Parathyroid adenoma (tissue), 2 donors: ENCODE results near the gene TYW1.
"Not testable (repeated sequence)": the region's sequence is repeated elsewhere in the genome, so short reads cannot be mapped to it uniquely, and the experiment has no call there.

Source experiments
- H2AFZ ChIP-seq: fragments of 300-600 bp; sonication (generic); one replicate; pipeline ENCODE4 v1.7.0; 2017; ENCODE audit warnings: antibody characterized with exemption, mild to moderate bottlenecking
- H3K27ac ChIP-seq: fragments of 300-600 bp; sonication (generic); one replicate; pipeline ENCODE4 v1.7.0; 2017
- H3K27me3 ChIP-seq: fragments of 300-600 bp; sonication (generic); one replicate; pipeline ENCODE4 v1.7.0; 2017; ENCODE audit warnings: low read length; ENCODE audit not compliant: control insufficient read depth, insufficient read depth
- H3K36me3 ChIP-seq: fragments of 300-600 bp; sonication (generic); one replicate; pipeline ENCODE4 v1.7.0; 2017; ENCODE audit warnings: low read length; ENCODE audit not compliant: control insufficient read depth, insufficient read depth
- H3K4me1 ChIP-seq: fragments of 300-600 bp; sonication (generic); one replicate; pipeline ENCODE4 v1.7.0; 2017; ENCODE audit warnings: control low read depth
- H3K4me2 ChIP-seq: fragments of 300-600 bp; sonication (generic); one replicate; pipeline ENCODE4 v1.7.0; 2017; ENCODE audit warnings: low read length
- H3K4me3 ChIP-seq: fragments of 300-600 bp; sonication (generic); one replicate; pipeline ENCODE4 v1.7.0; 2017; ENCODE audit warnings: low read depth, low read length
- H3K79me2 ChIP-seq: fragments of 300-600 bp; sonication (generic); one replicate; pipeline ENCODE4 v1.7.0; 2017; ENCODE audit warnings: control low read depth
- H3K9ac ChIP-seq: fragments of 300-600 bp; sonication (generic); one replicate; pipeline ENCODE4 v1.7.0; 2017; ENCODE audit warnings: mild to moderate bottlenecking
- H3K9me3 ChIP-seq: fragments of 300-600 bp; sonication (generic); one replicate; pipeline ENCODE4 v1.7.0; 2017; ENCODE audit warnings: low read length; ENCODE audit not compliant: control insufficient read depth
- TF ChIP-seq, protein P1 (sequence below): fragments of 300-600 bp; sonication (generic); IDR thresholded peaks from one replicate; pipeline ENCODE4 v1.7.0; 2017; ENCODE audit warnings: antibody characterized with exemption, mild to moderate bottlenecking
- donor health status: primary hyperparathyroidism.

The TYW1 gene

DNA sequence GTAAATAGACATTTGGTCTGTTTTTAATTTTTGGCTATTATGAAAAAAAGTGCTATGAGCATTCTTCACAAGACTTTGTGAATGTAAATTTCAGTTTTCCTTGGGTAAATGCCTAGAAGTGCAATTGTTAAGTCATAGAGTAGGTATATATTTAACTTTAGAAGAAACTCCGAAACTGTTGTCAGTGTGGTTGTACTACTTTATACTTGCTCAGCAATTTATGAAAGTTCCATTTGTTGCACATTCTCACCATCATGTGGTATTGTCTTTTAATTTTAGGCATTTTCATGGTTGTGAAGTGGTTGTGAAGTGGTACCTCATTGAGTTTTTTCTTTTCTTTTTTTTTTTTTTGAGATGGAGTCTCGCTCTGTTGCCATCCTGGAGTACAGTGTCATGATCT lies 60.0 kb downstream of the TYW1 start:
- no peaks in the 10 kb centered on the region for H3K9me3 ChIP-seq
- no peaks in the 10 kb centered on the region for H3K27me3 ChIP-seq
- no peaks in the 10 kb centered on the region for H3K4me1 ChIP-seq
- H3K9ac ChIP-seq = no peak overlapping the region
- no peak overlapping the region for H2AFZ ChIP-seq
- no peak overlapping the region for H3K4me2 ChIP-seq
- no peak overlapping the region for H3K27ac ChIP-seq
- H3K79me2 ChIP-seq = no peaks in the 10 kb centered on the region
- H3K4me3 ChIP-seq = no peak overlapping the region
- no peaks in the 10 kb centered on the region for H3K36me3 ChIP-seq
- TF ChIP-seq, protein P1, sequence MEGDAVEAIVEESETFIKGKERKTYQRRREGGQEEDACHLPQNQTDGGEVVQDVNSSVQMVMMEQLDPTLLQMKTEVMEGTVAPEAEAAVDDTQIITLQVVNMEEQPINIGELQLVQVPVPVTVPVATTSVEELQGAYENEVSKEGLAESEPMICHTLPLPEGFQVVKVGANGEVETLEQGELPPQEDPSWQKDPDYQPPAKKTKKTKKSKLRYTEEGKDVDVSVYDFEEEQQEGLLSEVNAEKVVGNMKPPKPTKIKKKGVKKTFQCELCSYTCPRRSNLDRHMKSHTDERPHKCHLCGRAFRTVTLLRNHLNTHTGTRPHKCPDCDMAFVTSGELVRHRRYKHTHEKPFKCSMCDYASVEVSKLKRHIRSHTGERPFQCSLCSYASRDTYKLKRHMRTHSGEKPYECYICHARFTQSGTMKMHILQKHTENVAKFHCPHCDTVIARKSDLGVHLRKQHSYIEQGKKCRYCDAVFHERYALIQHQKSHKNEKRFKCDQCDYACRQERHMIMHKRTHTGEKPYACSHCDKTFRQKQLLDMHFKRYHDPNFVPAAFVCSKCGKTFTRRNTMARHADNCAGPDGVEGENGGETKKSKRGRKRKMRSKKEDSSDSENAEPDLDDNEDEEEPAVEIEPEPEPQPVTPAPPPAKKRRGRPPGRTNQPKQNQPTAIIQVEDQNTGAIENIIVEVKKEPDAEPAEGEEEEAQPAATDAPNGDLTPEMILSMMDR = no peak

DNA sequence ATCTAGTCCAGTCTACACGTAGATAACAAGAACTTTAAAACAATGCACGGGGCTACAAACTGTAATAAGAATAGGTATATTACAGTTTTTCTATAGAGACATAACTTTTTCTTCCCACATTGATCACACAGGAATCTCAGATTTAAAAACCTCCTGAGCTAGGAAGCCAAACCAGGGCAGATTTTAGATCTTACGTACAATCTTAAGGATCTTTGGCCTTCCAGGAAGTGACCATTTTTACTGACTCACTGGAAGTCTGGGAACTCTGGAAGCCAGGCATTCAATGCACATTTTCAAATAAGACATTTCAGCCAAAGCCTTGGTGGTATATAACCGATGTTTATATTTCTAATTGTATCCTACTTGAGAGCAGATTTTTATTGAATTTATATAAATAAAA lies 64.7 kb downstream of the TYW1 start:
- not testable (repeated sequence) for H3K9ac ChIP-seq, H3K9me3 ChIP-seq, H3K36me3 ChIP-seq

DNA sequence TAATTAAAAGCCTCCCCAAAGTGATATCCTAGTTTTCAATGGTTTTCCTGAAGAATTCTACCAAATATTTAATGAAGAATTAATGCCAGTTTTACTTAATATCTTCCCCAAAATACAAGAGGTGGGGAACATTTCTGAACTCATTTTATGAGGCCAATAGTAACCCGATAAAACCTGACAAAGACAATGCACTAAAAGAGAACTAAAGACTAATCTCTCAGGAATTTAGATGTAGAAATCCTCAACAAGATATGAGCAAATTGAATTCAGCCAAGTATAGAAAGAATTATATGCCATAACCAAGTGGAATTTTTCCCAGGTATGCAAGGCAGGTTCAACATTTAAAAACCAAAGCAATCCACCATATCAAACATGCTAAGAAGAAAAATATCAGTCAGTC lies 66.2 kb downstream of the TYW1 start:
- H3K27me3 ChIP-seq, H3K9ac ChIP-seq, H3K9me3 ChIP-seq, H3K4me2 ChIP-seq, H3K27ac ChIP-seq, H3K4me3 ChIP-seq, H2AFZ ChIP-seq, H3K4me1 ChIP-seq, H3K36me3 ChIP-seq, H3K79me2 ChIP-seq: not testable (repeated sequence)

More for the DNA sequence above, 64.7 kb downstream of the TYW1 start:
- not testable (repeated sequence) for H3K4me2 ChIP-seq, H3K4me3 ChIP-seq, H2AFZ ChIP-seq, H3K79me2 ChIP-seq, H3K4me1 ChIP-seq, H3K27me3 ChIP-seq, H3K27ac ChIP-seq

DNA sequence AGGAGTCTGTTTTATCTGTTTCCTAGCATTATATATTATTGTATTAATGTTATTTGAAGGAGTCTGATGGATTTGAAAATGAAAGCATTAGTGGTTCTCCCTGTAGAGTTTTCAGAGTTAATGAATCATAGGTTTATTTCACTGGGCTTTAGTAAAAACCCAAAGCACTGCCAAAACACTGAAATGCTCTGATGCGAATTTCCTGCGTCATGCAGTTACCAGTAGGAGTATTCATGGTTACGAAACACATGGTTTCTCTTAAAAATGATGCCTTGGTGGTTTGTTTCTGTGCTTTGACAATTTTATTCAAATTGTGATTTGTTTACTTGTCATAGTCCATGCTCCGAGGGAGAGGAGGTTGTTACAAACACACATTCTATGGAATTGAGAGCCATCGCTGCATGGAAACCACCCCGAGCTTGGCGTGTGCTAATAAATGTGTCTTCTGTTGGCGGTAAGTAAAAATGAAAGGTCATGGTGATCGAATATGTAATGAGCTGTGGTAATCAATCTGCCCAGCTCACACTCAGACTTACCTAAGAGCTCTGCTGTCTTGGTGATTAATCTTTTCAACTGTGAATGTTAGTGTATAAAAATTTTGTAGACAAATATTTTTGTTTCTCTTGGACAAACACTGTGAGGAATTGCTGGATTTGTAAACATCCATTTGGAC lies 70.5 kb downstream of the TYW1 start:
- not testable (repeated sequence) for H3K9me3 ChIP-seq, H3K9ac ChIP-seq, H3K36me3 ChIP-seq, H3K4me1 ChIP-seq, H3K27me3 ChIP-seq, H3K79me2 ChIP-seq, H3K4me2 ChIP-seq, H3K4me3 ChIP-seq, H3K27ac ChIP-seq, H2AFZ ChIP-seq

DNA sequence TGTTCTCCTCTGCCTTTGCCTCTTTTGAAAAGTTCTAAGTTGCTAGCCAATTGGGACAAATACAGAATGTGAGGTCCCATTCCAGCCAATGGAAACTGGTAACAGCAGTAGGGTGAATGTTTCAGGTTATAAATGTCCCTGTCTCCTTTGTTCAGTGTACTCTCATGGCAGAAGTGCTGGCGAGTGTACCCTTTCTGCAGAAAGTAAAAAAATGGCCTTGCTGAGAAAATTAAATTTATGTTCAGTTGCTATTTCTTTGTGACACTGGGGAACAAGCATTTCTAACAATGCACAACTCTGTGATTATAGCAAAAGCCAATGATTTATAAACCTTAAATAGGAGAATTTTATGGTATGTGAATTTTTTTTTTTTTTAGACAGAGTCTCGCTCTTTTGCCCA lies 79.5 kb downstream of the TYW1 start:
- not testable (repeated sequence) for H3K4me2 ChIP-seq, H2AFZ ChIP-seq, H3K27ac ChIP-seq, H3K27me3 ChIP-seq, H3K79me2 ChIP-seq, H3K9me3 ChIP-seq, H3K36me3 ChIP-seq, H3K9ac ChIP-seq, H3K4me1 ChIP-seq, H3K4me3 ChIP-seq

DNA sequence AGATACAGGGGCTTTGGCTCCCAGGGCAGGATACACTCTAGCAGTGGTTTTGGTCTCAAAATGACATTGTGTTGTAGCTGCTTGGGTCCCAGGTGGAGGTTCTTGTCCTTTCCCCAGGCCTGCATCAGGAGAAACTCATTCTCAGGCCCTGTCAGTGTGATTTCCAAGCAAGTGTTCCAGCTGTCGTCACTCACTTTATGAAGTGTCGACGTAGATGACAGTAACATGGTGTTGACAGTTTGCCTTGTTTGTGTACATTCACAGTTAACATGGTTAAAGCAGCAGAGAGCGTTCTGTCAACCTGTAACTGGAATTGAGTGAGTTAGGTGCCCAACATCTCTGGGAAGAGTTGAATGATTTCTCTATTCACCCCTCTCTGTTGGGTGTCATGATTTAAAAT lies 86.2 kb downstream of the TYW1 start:
- H3K79me2 ChIP-seq, H3K4me3 ChIP-seq, H3K27ac ChIP-seq, H3K4me2 ChIP-seq, H3K9me3 ChIP-seq, H3K36me3 ChIP-seq, H3K4me1 ChIP-seq, H3K27me3 ChIP-seq, H2AFZ ChIP-seq, H3K9ac ChIP-seq: not testable (repeated sequence)

DNA sequence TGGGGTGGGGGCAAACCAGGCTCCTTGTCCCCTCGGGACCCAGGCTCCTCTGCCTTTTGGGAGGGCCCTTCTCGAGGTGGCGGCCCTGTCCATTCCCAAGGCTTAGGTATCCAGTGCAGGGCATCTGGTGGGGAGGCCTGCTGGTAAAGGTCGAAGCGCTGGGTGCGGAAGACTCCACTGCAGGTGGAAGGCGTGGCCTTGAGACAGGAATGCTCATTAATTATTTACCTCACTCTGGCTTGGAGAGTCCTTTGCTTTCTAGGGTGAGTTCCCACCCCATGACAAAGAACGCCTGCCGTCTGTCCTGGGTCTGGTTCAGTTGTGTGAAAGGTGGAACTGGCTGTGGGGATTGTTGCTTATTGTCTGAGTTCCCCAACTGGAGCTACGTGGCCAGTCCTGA lies 92.6 kb downstream of the TYW1 start:
- not testable (repeated sequence) for H3K79me2 ChIP-seq

DNA sequence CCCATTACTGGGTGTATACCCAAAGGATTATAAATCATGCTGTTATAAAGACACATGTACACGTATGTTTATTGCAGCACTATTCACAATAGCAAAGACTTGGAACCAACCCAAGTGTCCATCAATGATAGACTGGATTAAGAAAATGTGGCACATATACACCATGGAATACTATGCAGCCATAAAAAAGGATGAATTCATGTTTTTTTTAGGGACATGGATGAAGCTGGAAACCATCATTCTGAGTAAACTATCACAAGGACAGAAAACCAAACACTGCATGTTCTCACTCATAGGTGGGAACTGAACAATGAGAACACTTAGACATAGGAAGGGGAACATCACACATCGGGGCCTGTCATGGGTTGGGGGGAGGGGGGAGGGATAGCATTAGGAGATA lies 94.4 kb downstream of the TYW1 start:
- not testable (repeated sequence) for H3K9ac ChIP-seq, H3K27me3 ChIP-seq, H3K9me3 ChIP-seq, H3K4me2 ChIP-seq, H3K79me2 ChIP-seq, H3K4me1 ChIP-seq, H3K36me3 ChIP-seq, H3K27ac ChIP-seq, H3K4me3 ChIP-seq, H2AFZ ChIP-seq

More for the DNA sequence above, 92.6 kb downstream of the TYW1 start:
- H3K27me3 ChIP-seq, H3K4me1 ChIP-seq, H3K27ac ChIP-seq, H3K36me3 ChIP-seq, H3K4me2 ChIP-seq, H2AFZ ChIP-seq, H3K9me3 ChIP-seq, H3K4me3 ChIP-seq, H3K9ac ChIP-seq: not testable (repeated sequence)

DNA sequence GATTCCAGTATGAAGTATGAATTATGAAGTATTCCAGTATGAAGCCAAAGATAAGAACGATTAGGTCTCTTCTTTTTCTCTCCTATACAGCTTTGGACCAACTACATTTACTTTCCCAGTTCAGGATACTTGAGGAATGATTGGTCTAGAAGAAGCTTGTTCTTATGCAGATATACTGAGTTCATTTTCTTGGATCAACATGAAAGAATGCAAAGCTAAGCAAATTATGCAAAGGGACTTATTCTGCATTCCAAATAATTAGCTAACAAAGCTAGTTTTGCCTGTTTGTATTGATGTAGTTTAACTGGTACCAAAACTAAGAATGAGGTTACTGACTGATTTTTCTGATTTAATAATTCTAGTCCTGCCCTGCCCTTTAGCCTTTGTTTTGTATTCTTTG lies 101.4 kb downstream of the TYW1 start:
- peaks cover 12% of the 10 kb centered on the region for H3K4me1 ChIP-seq
- H3K9ac ChIP-seq, H3K27ac ChIP-seq, H3K27me3 ChIP-seq, H3K4me3 ChIP-seq, H3K9me3 ChIP-seq, H3K79me2 ChIP-seq, H2AFZ ChIP-seq, H3K4me2 ChIP-seq, H3K36me3 ChIP-seq: not testable (repeated sequence)

DNA sequence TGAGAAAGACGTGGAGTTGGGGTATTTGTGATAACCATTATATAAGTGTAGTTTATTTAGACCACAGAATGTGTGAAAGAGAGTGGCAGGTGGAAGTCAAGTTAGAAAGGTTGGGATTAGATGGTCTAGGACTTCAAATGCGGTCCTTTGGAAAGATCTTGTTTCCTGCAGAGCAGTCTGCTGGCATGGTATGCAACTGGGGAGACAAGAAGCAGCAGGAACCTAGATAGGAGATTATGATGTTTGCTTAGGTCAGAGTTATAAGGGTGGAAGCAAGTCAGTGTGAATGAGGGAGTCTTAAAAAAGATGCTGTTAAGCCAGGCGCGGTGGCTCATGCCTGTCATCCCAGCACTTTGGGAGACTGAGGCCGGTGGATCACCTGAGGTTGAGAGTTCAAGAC lies 102.8 kb downstream of the TYW1 start:
- H3K4me2 ChIP-seq, H3K4me3 ChIP-seq, H3K27me3 ChIP-seq, H3K9ac ChIP-seq, H3K9me3 ChIP-seq, H2AFZ ChIP-seq, H3K36me3 ChIP-seq, H3K79me2 ChIP-seq, H3K27ac ChIP-seq: not testable (repeated sequence)
- peaks cover 12% of the 10 kb centered on the region for H3K4me1 ChIP-seq

DNA sequence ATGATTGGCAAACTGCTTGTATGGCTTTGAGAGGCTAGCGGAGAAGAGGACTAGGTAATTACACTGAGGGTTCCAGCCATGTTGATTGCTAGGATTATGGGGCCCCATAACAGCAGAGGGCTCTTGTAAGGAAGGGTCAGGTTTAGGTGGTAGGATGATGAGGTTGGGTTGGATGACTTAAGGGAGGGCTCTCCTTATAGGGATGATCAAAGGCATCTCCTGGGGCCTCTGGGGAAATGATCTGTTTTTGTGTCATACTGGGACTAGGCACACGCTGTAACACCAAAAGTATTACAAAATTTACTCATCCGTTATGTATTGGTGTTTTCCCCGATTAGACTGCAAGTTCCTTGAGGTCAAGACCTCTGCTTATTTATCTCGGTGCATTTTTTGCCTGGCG lies 103.4 kb downstream of the TYW1 start:
- not testable (repeated sequence) for H3K4me2 ChIP-seq, H3K9ac ChIP-seq, H3K79me2 ChIP-seq, H3K4me3 ChIP-seq, H2AFZ ChIP-seq, H3K27me3 ChIP-seq, H3K4me1 ChIP-seq, H3K36me3 ChIP-seq, H3K9me3 ChIP-seq
- peak overlapping the region; percentile 63 for H3K27ac ChIP-seq
